CD14-positive monocyte (primary cell): Measurements from ENCODE around the gene INPP5F. TPM values are rescaled to one million over a fixed set of nuclear protein-coding genes. Genes with fewer than 3 reads are reported as not detected.
A peak's percentile ranks its signal among the peaks of the same experiment; 100 is the strongest.

Source experiments
- DNase-seq, 3 donors: peaks; one replicate each; pipeline ENCODE4 v3.0.0-alpha.2; 2011 to 2022
- H2AFZ ChIP-seq: 2 replicates; pipeline ENCODE4 v1.6.0; 2012; ENCODE audit warnings: mild to moderate bottlenecking, low read depth, low read length, inconsistent platforms; ENCODE audit not compliant: insufficient read depth, poor library complexity, severe bottlenecking
- H3K27ac ChIP-seq, 2 donors: 1 replicate in 1 of 2; 2 replicates in 1 of 2; pipeline ENCODE4 v1.5.1; 2012 to 2013; ENCODE audit warnings: low read length in 2 of 2, control low read depth in 1 of 2, inconsistent platforms in 1 of 2, low read depth in 1 of 2, mild to moderate bottlenecking in 1 of 2
- H3K27me3 ChIP-seq, 2 donors: one replicate each; pipeline versions ENCODE4 v1.6.0 to v1.6.1; 2011 to 2013; ENCODE audit warnings: low read length in 2 of 2; ENCODE audit not compliant: control insufficient read depth in 2 of 2, insufficient read depth in 2 of 2
- H3K36me3 ChIP-seq, 2 donors: replicated peaks in 1 of 2; 1 replicate in 1 of 2; 2 replicates in 1 of 2; pipeline versions ENCODE4 v1.5.1 to v1.6.1; 2012 to 2013; ENCODE audit warnings: low read length in 2 of 2, control low read depth in 1 of 2, inconsistent platforms in 1 of 2, mild to moderate bottlenecking in 1 of 2; ENCODE audit not compliant: insufficient read depth in 2 of 2, control insufficient read depth in 1 of 2
- H3K4me1 ChIP-seq, 2 donors: 1 replicate in 1 of 2; 2 replicates in 1 of 2; pipeline versions ENCODE4 v1.5.1 to v1.6.1; 2012 to 2013; ENCODE audit warnings: low read length in 2 of 2, control low read depth in 1 of 2, inconsistent platforms in 1 of 2, mild to moderate bottlenecking in 1 of 2, moderate library complexity in 1 of 2; ENCODE audit not compliant: insufficient read depth in 2 of 2, control insufficient read depth in 1 of 2
- H3K4me2 ChIP-seq: replicated peaks from 2 replicates; pipeline ENCODE3; 2012; ENCODE audit warnings: low read length, moderate library complexity, mild to moderate bottlenecking; ENCODE audit not compliant: poor library complexity, severe bottlenecking; ENCODE audit errors: extremely low read depth
- H3K4me3 ChIP-seq, 3 experiments: fragments of 200-600 bp in 1 of 3; sonication (generic) in 1 of 3; replicated peaks in 1 of 3; 1 replicate in 2 of 3; 2 replicates in 1 of 3; pipeline ENCODE4 v1.5.1; 2011 to 2013; ENCODE audit warnings: low read length in 3 of 3, mild to moderate bottlenecking in 3 of 3, control low read depth in 2 of 3, low read depth in 2 of 3, inconsistent platforms in 1 of 3, moderate library complexity in 1 of 3
- H3K79me2 ChIP-seq: 2 replicates; pipeline ENCODE4 v1.6.0; 2012; ENCODE audit warnings: mild to moderate bottlenecking, control low read depth, inconsistent platforms, low read length, moderate library complexity; ENCODE audit not compliant: insufficient read depth
- H3K9ac ChIP-seq: 2 replicates; pipeline ENCODE4 v1.6.0; 2017; ENCODE audit warnings: low read length, mild to moderate bottlenecking; ENCODE audit not compliant: insufficient read depth, poor library complexity, severe bottlenecking
- H3K9me3 ChIP-seq, 2 donors: replicated peaks in 1 of 2; 1 replicate in 1 of 2; 2 replicates in 1 of 2; pipeline versions ENCODE4 v1.5.1 to v1.6.1; 2012 to 2013; ENCODE audit warnings: low read length in 2 of 2, control low read depth in 1 of 2; ENCODE audit not compliant: control insufficient read depth in 1 of 2, insufficient read depth in 1 of 2
- H4K20me1 ChIP-seq: 2 replicates; pipeline ENCODE4 v1.6.0; 2012; ENCODE audit warnings: mild to moderate bottlenecking, low read length, control low read depth, moderate library complexity; ENCODE audit not compliant: insufficient read depth
- H3K27ac Mint-ChIP-seq, 7 donors: one replicate each; pipeline ENCODE4 v1.8.0; 2020; ENCODE audit warnings: mild to moderate bottlenecking in 7 of 7, mixed read lengths in 7 of 7, moderate library complexity in 6 of 7, inconsistent platforms in 2 of 7
- H3K27me3 Mint-ChIP-seq, 3 donors: one replicate each; pipeline ENCODE4 v1.8.0; 2021 to 2022; ENCODE audit warnings: low read depth in 3 of 3, mild to moderate bottlenecking in 3 of 3, mixed read lengths in 3 of 3, moderate library complexity in 3 of 3, inconsistent platforms in 1 of 3
- H3K36me3 Mint-ChIP-seq, 2 donors: one replicate each; pipeline ENCODE4 v1.8.0; 2020; ENCODE audit warnings: mixed read lengths in 2 of 2, inconsistent platforms in 1 of 2, mild to moderate bottlenecking in 1 of 2
- H3K4me1 Mint-ChIP-seq: one replicate; pipeline ENCODE4 v1.8.0; 2020; ENCODE audit warnings: mild to moderate bottlenecking, mixed read lengths
- H3K4me3 Mint-ChIP-seq, 2 donors: one replicate each; pipeline ENCODE4 v1.8.0; 2020; ENCODE audit warnings: mild to moderate bottlenecking in 2 of 2, mixed read lengths in 2 of 2, moderate library complexity in 1 of 2
- H3K9me3 Mint-ChIP-seq, 7 donors: one replicate each; pipeline ENCODE4 v1.8.0; 2020 to 2022; ENCODE audit warnings: mixed read lengths in 7 of 7, mild to moderate bottlenecking in 6 of 7, moderate library complexity in 6 of 7, inconsistent platforms in 2 of 7
- WGBS: methylation state at CpG from one replicate; pipeline ENCODE4 v1.1.5; 2013; ENCODE audit warnings: missing lambda C conversion rate; ENCODE audit not compliant: insufficient coverage; 5-methylcytosine and 5-hydroxymethylcytosine counted together
- intact Hi-C, 2 donors: fragments of 100-400 bp; cut with micrococcal nuclease; formaldehyde crosslinking; loops; one replicate each; pipeline versions ENCODE4 v1.15.0 to v1.15.1; 2023
- polyA plus RNA-seq, 3 donors: library from polyadenylated mRNA; depleted of rRNA in 1 of 3; unstranded in 2 of 3; stranded (reverse) in 1 of 3; fragments of 300-500 nt in 2 of 3; fragments of >200 nt in 1 of 3; fragmentation: Illumina TruSeq in 2 of 3; gene quantifications; 1 replicate in 2 of 3; 2 replicates in 1 of 3; pipeline ENCODE4 v1.2.3, GENCODE V29; 2012 to 2021
- TF ChIP-seq, protein P1 (sequence below): fragments of 200-600 bp; IDR thresholded peaks from one replicate; pipeline ENCODE4 v1.8.0; 2022; ENCODE audit warnings: antibody characterized with exemption, mild to moderate bottlenecking

The INPP5F gene
- polyA plus RNA-seq, 3 donors = 5.1 to 6.9 (median 5.4) TPM

GRCh38 chr10:119801998-119802538, 76.2 kb downstream of the INPP5F start:
- Histone ChIP-seq H2AFZ (no peak overlapping the region), H3K4me2 (no peak overlapping the region), H3K9ac (no peak overlapping the region), H3K36me3 (peaks cover 0 to 37% of the 10 kb centered on the region in 2 donors), H3K79me2 (no peaks in the 10 kb centered on the region), H3K4me1 (no peaks in the 10 kb centered on the region), H3K4me3 (no peak overlapping the region), H3K9me3 (no peaks in the 10 kb centered on the region), H3K27ac (no peak overlapping the region), H4K20me1 (no peaks in the 10 kb centered on the region), H3K27me3 (no peaks in the 10 kb centered on the region)
- peaks cover 0 to 1% (median 0%) of the 10 kb centered on the region in 3 donors for H3K27me3 Mint-ChIP-seq
- no peaks in the 10 kb centered on the region for H3K9me3 Mint-ChIP-seq
- TF ChIP-seq, protein P1, sequence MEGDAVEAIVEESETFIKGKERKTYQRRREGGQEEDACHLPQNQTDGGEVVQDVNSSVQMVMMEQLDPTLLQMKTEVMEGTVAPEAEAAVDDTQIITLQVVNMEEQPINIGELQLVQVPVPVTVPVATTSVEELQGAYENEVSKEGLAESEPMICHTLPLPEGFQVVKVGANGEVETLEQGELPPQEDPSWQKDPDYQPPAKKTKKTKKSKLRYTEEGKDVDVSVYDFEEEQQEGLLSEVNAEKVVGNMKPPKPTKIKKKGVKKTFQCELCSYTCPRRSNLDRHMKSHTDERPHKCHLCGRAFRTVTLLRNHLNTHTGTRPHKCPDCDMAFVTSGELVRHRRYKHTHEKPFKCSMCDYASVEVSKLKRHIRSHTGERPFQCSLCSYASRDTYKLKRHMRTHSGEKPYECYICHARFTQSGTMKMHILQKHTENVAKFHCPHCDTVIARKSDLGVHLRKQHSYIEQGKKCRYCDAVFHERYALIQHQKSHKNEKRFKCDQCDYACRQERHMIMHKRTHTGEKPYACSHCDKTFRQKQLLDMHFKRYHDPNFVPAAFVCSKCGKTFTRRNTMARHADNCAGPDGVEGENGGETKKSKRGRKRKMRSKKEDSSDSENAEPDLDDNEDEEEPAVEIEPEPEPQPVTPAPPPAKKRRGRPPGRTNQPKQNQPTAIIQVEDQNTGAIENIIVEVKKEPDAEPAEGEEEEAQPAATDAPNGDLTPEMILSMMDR = no peak
- peak overlapping the region in 1 of 7 donors; percentile 60 for H3K27ac Mint-ChIP-seq
- no peaks in the 10 kb centered on the region for H3K4me1 Mint-ChIP-seq
- H3K4me3 Mint-ChIP-seq = no peak overlapping the region
- intact Hi-C loops = no loop called here
- peaks cover 34 to 40% of the 10 kb centered on the region in 2 donors for H3K36me3 Mint-ChIP-seq
- WGBS = 100% methylated on average over 3 of the region's 6 CpGs
- DNase-seq = no peak

- Histone ChIP-seq H4K20me1 (no peaks in the 10 kb centered on the region), H3K36me3 (peaks cover 0 to 37% of the 10 kb centered on the region in 2 donors), H3K9ac (no peak overlapping the region), H3K27ac (no peak overlapping the region), H3K4me1 (no peaks in the 10 kb centered on the region), H3K9me3 (no peaks in the 10 kb centered on the region), H2AFZ (no peak overlapping the region), H3K27me3 (no peaks in the 10 kb centered on the region), H3K79me2 (no peaks in the 10 kb centered on the region), H3K4me3 (no peak overlapping the region), H3K4me2 (no peak overlapping the region)
- H3K27me3 Mint-ChIP-seq = peaks cover 0 to 1% (median 0%) of the 10 kb centered on the region in 3 donors
- intact Hi-C loops = no loop called here
- no peak for DNase-seq
- no peak overlapping the region for H3K27ac Mint-ChIP-seq
- no peaks in the 10 kb centered on the region for H3K9me3 Mint-ChIP-seq
- H3K4me1 Mint-ChIP-seq = no peaks in the 10 kb centered on the region
- TF ChIP-seq, protein P1 = no peak
- no peak overlapping the region for H3K4me3 Mint-ChIP-seq
- H3K36me3 Mint-ChIP-seq = peaks cover 29 to 39% of the 10 kb centered on the region in 2 donors
- WGBS = no CpG with 5 or more reads among the region's 1 CpG
These were observed 77.4 kb downstream of the INPP5F start for GRCh38 chr10:119803264-119803663.
